GM18517 (cell line): ENCODE data around the gene WNT16.

Source experiments
- ATAC-seq: cut with Tn5 transposase; IDR thresholded peaks from one replicate; pipeline ENCODE4 v1.9.1; 2021; ENCODE audit warnings: mild to moderate bottlenecking, moderate library complexity; ENCODE audit not compliant: unreplicated experiment

WNT16 gene

DNA sequence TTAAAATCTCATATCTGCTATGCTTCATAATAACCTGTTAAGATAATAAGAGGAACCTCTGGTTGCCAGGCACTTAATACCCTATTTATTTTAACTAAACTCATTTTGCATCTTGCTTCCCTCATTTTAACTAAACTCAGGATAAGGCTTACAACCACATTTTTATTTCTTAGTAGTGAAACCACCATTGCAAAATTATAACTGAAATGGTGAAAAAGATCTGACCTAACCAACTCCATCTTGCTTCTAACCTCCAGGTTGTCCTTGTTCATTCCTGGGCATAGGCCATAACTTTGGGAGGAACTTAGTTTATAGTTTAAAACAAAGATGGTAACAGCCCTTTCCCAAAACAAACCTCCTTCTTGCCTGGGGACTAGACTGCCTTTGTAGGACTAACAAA, 61.3 kb downstream of the WNT16 start:
- ATAC-seq: no peak

DNA sequence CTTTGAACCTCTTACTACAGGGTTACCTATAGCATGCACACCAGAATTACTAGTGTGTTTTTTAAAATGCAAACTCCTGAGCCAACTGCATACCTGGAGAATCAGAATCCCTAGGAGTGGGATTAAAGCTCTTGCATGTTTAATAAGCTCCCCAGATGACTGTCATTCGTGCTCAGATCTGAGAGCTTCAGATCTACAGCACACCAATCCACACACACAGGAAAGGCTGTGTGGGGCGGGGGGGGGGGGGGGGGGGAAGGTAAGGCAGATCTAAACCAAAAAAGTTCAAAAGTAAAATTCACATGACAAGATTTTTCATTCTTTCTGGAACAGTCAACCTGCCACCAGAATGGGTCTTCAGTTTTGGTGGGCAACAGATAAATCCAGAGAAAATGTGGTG, 61.8 kb downstream of the WNT16 start:
- no peak for ATAC-seq
